GM12872 (cell line): ENCODE measurements around the gene FRMD3.

ENCODE experiments used
- TF ChIP-seq, protein P1 (sequence below): IDR thresholded peaks from 3 replicates; pipeline ENCODE4 v1.5.1; 2011; ENCODE audit warnings: low read depth, mild to moderate bottlenecking, low read length, moderate library complexity; ENCODE audit not compliant: insufficient read depth

The FRMD3 gene

DNA sequence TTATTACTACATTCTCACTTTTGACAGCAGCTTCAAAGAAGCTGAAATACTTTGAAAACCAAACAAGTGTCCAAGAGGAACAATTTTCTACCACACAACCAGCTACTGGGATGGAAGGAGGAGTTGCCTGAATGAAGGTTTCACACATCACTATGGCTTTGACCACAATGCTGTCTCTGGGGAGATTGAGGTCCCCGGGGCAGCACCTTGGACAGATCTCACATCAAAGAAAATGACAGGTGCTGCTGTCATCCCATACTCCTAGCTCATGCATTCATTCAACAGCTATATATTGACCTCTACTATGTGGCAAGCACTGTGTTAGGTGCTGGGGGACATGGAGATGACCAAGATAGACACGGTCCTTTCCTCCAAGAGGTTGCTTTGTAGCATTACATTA is 242.1 kb downstream of the FRMD3 start:
- TF ChIP-seq, protein P1, sequence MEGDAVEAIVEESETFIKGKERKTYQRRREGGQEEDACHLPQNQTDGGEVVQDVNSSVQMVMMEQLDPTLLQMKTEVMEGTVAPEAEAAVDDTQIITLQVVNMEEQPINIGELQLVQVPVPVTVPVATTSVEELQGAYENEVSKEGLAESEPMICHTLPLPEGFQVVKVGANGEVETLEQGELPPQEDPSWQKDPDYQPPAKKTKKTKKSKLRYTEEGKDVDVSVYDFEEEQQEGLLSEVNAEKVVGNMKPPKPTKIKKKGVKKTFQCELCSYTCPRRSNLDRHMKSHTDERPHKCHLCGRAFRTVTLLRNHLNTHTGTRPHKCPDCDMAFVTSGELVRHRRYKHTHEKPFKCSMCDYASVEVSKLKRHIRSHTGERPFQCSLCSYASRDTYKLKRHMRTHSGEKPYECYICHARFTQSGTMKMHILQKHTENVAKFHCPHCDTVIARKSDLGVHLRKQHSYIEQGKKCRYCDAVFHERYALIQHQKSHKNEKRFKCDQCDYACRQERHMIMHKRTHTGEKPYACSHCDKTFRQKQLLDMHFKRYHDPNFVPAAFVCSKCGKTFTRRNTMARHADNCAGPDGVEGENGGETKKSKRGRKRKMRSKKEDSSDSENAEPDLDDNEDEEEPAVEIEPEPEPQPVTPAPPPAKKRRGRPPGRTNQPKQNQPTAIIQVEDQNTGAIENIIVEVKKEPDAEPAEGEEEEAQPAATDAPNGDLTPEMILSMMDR, result no peak

DNA sequence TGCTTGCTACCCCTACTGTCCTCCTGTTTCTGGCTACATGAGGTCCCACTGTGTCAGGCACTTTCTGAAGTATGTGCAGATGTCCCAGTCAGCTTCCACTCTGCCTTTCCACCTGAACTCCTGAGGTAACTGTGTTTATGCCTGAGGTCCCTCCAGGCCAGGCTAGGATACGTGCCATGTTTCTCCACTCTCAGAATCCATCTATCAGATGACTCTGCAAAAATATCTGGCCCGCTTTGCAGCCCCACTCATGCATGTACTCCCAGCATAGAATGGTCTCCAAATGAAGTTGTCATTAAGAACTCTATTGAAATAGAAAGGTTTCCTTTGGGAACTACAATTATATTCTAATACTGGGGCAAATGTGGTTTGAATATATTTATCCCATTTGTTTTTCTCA is 243.4 kb downstream of the FRMD3 start:
- TF ChIP-seq, protein P1, result no peak

DNA sequence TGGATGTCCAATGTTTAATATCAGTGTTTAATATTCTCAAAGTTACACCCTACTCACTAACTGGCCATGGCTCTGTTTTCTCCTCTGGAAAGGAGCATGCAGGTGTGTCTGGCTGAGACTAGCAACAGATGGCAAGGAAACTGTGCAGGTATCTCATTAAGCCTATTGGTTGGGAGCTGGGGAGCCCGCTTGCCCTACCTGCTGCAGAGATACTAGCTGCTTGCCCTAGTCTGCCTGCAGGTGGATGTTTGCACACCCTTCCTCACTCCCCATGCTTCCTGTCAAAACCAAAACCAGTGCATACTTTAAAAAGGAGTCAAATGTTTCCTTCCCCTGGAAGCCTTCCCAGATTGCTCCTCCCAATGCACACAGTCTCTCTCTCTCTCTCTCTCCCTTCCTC is 247.0 kb downstream of the FRMD3 start:
- TF ChIP-seq, protein P1, result no peak

DNA sequence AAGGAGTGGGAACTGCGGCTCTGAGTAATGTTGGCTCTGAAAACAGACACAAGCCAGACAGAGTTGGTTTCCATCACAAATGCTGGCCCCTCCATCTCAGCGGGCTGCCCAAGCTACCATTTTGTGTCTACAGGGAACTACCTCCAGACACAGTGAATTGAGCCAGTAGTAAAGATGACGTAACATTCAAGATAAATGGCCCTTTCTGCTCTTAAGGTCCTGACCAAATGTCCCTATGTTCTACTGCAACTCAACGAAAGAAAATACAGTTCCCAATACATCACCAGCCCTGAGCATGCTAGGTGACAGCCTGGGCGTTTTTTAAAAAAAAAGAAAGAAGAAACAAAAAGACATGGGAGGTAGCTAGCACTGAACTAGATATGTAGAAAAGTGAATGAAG is 247.5 kb downstream of the FRMD3 start:
- TF ChIP-seq, protein P1, result no peak

DNA sequence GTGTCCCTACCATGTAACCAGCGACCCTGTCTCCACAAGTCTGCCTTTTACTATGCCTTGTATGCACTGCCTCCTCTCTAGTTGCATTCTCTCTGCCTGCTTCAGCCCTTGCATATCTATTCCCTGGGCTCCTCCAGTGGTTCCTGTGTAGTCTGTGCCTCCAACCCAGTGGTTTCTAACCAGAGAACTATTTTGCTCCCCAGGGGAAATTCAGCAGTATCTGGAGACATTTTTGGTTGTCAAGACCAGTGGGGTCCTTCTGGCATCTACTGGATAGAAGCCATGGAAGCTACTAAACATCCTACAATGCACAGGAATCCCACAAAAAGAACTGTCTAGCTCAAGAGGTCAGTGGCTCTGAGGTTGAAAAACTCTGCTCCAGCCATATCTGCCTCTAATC is 251.2 kb downstream of the FRMD3 start:
- TF ChIP-seq, protein P1, result no peak

DNA sequence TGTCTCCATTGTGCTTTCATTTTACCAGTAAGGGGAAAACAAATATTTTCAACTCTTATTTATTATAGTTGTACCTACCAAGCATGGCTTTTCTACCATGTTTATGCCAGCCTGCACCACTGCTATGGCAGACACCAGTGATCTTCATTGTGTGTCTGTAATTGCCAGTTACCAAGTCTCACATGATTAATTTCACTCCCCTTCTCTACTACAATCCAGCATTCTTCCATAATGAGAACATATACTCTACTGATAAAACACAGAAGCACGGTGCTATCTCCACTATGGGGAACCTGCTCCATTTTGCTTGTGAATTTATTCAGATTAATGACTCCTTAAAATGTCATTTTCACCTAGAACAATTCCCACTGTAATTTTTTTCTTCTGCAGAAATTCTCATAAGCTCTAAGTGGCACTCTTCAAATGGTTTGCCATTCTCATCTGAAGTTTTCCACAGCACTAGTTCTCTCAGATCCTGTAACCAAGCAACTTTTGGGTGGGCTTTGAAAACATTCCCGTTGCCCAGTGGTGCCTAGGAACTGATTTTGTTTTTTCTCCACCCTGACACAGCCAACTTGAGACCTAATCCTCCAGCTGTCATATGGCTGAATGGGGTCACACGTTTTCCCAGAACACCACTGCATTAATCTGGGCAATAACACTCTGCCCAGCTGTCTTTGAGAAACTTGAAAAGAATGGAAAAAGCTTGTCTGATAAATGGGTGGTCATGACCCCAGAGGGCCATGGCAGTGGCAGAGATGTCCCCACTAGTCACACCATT is 252.6 kb downstream of the FRMD3 start:
- TF ChIP-seq, protein P1, result no peak

DNA sequence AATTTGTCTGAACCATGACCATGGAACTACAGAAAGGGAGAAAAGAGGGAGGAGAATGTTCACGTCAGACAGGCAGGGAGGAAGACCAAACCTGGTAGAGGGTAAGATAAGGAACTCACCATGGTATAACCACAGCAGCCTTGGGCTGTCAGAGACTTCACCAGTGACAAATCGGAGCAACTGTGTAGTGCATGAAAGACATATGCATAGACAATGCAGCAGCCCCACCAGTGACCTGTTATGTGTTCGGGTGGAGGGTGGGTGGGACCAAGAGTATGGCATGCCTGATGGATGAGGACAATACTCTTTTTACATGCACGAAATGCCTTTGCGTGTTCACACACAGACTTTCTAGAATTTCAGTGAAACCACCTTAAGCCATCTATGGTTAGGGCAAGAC is 253.5 kb downstream of the FRMD3 start:
- TF ChIP-seq, protein P1, result no peak
